T-helper 17 cell (primary cell): ENCODE data around the gene NUDT15. TPM values are rescaled to one million over a fixed set of nuclear protein-coding genes. Genes with fewer than 3 reads are reported as not detected.
A peak's percentile ranks its signal among the peaks of the same experiment; 100 is the strongest.

ENCODE experiments used
- ATAC-seq: fragments of 150-1000 bp; cut with Tn5 transposase; 2 replicates; pipeline ENCODE4 v1.10.0; 2021; ENCODE audit warnings: mild to moderate bottlenecking, moderate library complexity
- DNase-seq, 3 donors: peaks; one replicate each; pipeline versions ENCODE4 v3.0.0 to v3.0.0-alpha.2; 2020 to 2021
- H3K9me3 ChIP-seq: one replicate; pipeline ENCODE4 v1.7.0; 2013; ENCODE audit warnings: low read length, mild to moderate bottlenecking; ENCODE audit not compliant: control insufficient read depth, poor library complexity, severe bottlenecking
- H3K27ac Mint-ChIP-seq: one replicate; pipeline ENCODE4 v1.8.0; 2022; ENCODE audit warnings: mild to moderate bottlenecking, moderate library complexity, mixed read lengths
- H3K27me3 Mint-ChIP-seq: one replicate; pipeline ENCODE4 v1.8.0; 2022; ENCODE audit warnings: mixed read lengths
- H3K36me3 Mint-ChIP-seq: one replicate; pipeline ENCODE4 v1.8.0; 2022; ENCODE audit warnings: low read depth, mixed read lengths
- H3K4me1 Mint-ChIP-seq: one replicate; pipeline ENCODE4 v1.8.0; 2022; ENCODE audit warnings: mild to moderate bottlenecking, mixed read lengths
- H3K4me3 Mint-ChIP-seq: one replicate; pipeline ENCODE4 v1.8.0; 2022; ENCODE audit warnings: mild to moderate bottlenecking, moderate library complexity, mixed read lengths
- total RNA-seq, 4 donors: library from RNA in 2 of 4; stranded (reverse) in 2 of 4; gene quantifications; one replicate each; pipeline ENCODE4 v1.2.3 and lab custom pipeline; 2022 to 2026

The NUDT15 gene
- total RNA-seq, 2 donors from 2014 or later: 10.1 to 10.6 TPM

DNA sequence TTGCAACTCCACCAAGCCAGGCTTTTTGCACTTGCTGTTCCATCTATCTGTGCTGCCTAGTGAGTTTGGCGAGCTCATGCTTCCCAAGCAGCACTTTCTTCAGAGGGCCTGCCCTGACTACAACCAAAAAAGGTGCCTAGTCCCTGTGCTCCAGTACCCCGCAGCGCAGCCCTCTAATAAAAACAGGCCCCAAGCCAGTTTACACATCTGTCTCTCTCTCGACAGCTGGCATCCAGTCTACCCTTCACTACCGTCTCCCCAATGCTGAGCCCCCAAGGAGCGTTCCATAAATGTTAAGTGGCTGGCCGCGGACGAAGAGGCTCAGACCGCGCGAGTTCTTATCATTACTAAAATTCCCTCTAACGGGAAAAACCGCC, 56.9 kb downstream of the NUDT15 start:
- DNase-seq: no peak

DNA sequence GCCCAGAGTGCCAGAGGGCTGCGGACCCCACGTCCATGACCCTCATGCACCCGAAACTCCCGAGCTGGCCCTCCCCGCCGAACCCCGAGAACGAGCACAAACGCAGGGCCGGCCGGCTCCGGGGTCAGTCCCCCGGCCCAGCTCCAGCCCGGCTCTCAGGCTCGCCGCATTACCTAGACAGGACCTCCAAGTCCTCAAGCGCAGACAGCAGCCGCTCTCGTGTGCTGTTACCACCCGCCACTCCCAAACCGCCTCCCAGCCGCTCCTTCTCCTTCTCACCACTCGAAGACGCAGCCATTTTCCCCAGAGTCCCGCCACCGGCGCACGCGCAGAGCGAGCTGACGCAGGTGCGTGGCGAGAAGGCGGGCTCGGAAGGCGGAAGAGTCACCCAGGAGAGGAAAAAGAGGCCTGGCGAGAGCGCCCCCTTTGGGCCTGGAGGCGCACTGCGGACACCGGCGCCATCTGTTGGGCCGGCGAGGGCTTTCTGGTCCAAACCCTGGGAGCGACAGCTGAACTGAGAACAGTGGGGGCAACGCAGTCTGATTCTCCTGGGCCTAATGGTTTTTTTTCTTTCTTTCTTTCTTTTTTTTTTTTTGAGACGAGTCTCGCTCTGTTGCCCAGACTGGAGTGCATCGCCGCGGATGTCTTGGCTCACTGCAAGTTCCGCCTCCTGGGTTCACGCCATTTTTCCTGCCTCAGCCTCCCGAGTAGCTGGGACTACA, 57.4 kb downstream of the NUDT15 start, which contains the start of gene MED4:
Gene MED4 (minus strand): TSS at position 324 of the 722 bp plus-strand sequence. CDS start 26 bp downstream, at position 298.
- peak within 1 kb of the TSS; percentile 98 for H3K4me3 Mint-ChIP-seq
- no peaks in the 10 kb centered on the region for H3K27me3 Mint-ChIP-seq
- H3K9me3 ChIP-seq: no peaks in the 10 kb centered on the region
- peaks cover 6% of the 10 kb centered on the region for H3K36me3 Mint-ChIP-seq
- peaks cover 26% of the 10 kb centered on the region for H3K4me1 Mint-ChIP-seq
- DNase-seq (peak; percentile 96 to 99 (median 96)), ATAC-seq (peak; percentile 98)
- peak within 1 kb of the TSS; percentile 97 for H3K27ac Mint-ChIP-seq

More for the DNA sequence above, 56.9 kb downstream of the NUDT15 start:
- peak overlapping the region; percentile 98 for H3K4me3 Mint-ChIP-seq
- H3K4me1 Mint-ChIP-seq: peaks cover 26% of the 10 kb centered on the region
- no peaks in the 10 kb centered on the region for H3K9me3 ChIP-seq
- peaks cover 6% of the 10 kb centered on the region for H3K36me3 Mint-ChIP-seq
- no peaks in the 10 kb centered on the region for H3K27me3 Mint-ChIP-seq
- peak overlapping the region; percentile 97 for H3K27ac Mint-ChIP-seq
- peak; percentile 5 for ATAC-seq

DNA sequence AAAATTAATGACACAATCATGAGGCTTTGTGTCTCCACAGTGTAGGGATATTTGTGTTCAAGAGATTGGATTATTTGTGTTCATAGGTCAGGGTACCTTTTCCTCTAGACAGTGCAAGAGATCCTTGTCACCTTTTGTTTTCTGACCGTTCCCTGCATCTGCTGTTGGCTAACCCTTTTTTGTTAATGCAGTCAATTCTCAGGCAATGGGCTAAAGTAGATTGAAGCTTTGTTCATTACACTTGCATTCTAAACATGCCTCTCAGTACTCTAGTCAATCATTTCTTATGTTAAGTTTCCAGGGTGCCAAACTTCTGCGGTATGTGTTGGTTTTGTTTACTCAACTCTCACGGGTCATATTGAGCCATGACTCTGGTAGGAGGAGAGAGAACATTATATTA, 59.1 kb downstream of the NUDT15 start:
- Mint-ChIP-seq H3K27ac (no peak overlapping the region), H3K4me3 (no peak overlapping the region), H3K27me3 (peaks cover 5% of the 10 kb centered on the region), H3K4me1 (peaks cover 21% of the 10 kb centered on the region), H3K36me3 (peaks cover 4% of the 10 kb centered on the region)
- no peaks in the 10 kb centered on the region for H3K9me3 ChIP-seq
- ATAC-seq (no peak), DNase-seq (no peak)

Other genes with a start within 250 kb of the NUDT15 start
- gene SUCLA2, start 36.5 kb upstream of the NUDT15 start, total RNA-seq: 10 to 100 TPM; 15.6 to 21.3 TPM
- gene MED4, start 57.4 kb downstream of the NUDT15 start, total RNA-seq: 10 to 100 TPM; 47.4 to 62.5 TPM
- gene ITM2B, start 195.5 kb downstream of the NUDT15 start, total RNA-seq: 100 to 1,000 TPM; 396 to 450 TPM